GM12878 (cell line): ENCODE results near the gene MYNN.

Source experiments
- EGR1 ChIP-seq, 2 experiments: IDR thresholded peaks; 1 replicate in 1 of 2; 2 replicates in 1 of 2; pipeline ENCODE4 v1.6.1; 2011 to 2012; ENCODE audit warnings: low read depth in 2 of 2, low read length in 2 of 2, borderline replicate concordance in 1 of 2, mild to moderate bottlenecking in 1 of 2, moderate library complexity in 1 of 2
- EZH2 ChIP-seq: IDR thresholded peaks from 2 replicates; pipeline ENCODE4 v1.6.1; 2012; ENCODE audit warnings: low read depth, mild to moderate bottlenecking, control low read depth, inconsistent platforms, low read length, borderline replicate concordance; ENCODE audit not compliant: control insufficient read depth
- POLR2AphosphoS5 ChIP-seq: IDR thresholded peaks from 2 replicates; pipeline ENCODE4 v1.6.1; 2011; ENCODE audit warnings: mild to moderate bottlenecking, low read length, inconsistent platforms
- ZNF384 ChIP-seq: IDR thresholded peaks from 2 replicates; pipeline ENCODE4 v1.6.1; 2012; ENCODE audit warnings: low read depth, mild to moderate bottlenecking, low read length, improper control_type of control experiment, borderline replicate concordance
- ZZZ3 ChIP-seq: IDR thresholded peaks from 2 replicates; pipeline ENCODE4 v1.6.1; 2011; ENCODE audit warnings: low read depth; ENCODE audit not compliant: control insufficient read depth, insufficient read length
- TF ChIP-seq, protein P1 (sequence below): fragments of 450-650 bp; formaldehyde crosslinking; IDR thresholded peaks from 2 replicates; pipeline ENCODE4 v1.4.0; 2022; ENCODE audit warnings: mild to moderate bottlenecking, moderate library complexity
- TF ChIP-seq, protein P2 (sequence below), 3 experiments: IDR thresholded peaks in 2 of 3; conservative IDR thresholded peaks in 1 of 3; 2 replicates each; pipeline ENCODE4 v1.5.1; 2011; ENCODE audit warnings: low read depth in 3 of 3, low read length in 3 of 3, mild to moderate bottlenecking in 3 of 3, control low read depth in 2 of 3, moderate library complexity in 2 of 3, inconsistent platforms in 1 of 3, mixed read lengths in 1 of 3; ENCODE audit not compliant: control insufficient read depth in 2 of 3, insufficient read depth in 1 of 3; ENCODE audit errors: extremely low read depth in 1 of 3

- TF ChIP-seq ZNF384 (no peak), ZZZ3 (no peak), EGR1 (IDR thresholded peaks at IDR 0.05; ENCODE audit: borderline replicate concordance in 1 of 2, low read depth in 2 of 2, low read length in 2 of 2) (no peak), EZH2 (no peak), POLR2AphosphoS5 (no peak)
- TF ChIP-seq, protein P1, sequence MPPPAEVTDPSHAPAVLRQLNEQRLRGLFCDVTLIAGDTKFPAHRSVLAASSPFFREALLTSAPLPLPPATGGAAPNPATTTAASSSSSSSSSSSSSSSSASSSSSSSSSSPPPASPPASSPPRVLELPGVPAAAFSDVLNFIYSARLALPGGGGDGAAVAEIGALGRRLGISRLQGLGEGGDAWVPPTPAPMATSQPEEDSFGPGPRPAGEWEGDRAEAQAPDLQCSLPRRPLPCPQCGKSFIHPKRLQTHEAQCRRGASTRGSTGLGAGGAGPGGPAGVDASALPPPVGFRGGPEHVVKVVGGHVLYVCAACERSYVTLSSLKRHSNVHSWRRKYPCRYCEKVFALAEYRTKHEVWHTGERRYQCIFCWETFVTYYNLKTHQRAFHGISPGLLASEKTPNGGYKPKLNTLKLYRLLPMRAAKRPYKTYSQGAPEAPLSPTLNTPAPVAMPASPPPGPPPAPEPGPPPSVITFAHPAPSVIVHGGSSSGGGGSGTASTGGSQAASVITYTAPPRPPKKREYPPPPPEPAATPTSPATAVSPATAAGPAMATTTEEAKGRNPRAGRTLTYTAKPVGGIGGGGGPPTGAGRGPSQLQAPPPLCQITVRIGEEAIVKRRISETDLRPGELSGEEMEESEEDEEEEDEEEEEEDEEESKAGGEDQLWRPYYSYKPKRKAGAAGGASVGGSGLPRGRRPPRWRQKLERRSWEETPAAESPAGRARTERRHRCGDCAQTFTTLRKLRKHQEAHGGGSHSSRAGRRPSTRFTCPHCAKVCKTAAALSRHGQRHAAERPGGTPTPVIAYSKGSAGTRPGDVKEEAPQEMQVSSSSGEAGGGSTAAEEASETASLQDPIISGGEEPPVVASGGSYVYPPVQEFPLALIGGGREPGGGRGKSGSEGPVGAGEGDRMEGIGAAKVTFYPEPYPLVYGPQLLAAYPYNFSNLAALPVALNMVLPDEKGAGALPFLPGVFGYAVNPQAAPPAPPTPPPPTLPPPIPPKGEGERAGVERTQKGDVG (CRISPR knock-in tag), result no peak
- TF ChIP-seq, protein P2, sequence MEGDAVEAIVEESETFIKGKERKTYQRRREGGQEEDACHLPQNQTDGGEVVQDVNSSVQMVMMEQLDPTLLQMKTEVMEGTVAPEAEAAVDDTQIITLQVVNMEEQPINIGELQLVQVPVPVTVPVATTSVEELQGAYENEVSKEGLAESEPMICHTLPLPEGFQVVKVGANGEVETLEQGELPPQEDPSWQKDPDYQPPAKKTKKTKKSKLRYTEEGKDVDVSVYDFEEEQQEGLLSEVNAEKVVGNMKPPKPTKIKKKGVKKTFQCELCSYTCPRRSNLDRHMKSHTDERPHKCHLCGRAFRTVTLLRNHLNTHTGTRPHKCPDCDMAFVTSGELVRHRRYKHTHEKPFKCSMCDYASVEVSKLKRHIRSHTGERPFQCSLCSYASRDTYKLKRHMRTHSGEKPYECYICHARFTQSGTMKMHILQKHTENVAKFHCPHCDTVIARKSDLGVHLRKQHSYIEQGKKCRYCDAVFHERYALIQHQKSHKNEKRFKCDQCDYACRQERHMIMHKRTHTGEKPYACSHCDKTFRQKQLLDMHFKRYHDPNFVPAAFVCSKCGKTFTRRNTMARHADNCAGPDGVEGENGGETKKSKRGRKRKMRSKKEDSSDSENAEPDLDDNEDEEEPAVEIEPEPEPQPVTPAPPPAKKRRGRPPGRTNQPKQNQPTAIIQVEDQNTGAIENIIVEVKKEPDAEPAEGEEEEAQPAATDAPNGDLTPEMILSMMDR (IDR thresholded peaks at IDR 0.05 in 2 of 3, conservative IDR thresholded peaks at IDR 0.05 in 1 of 3; ENCODE audit: control insufficient read depth in 2 of 3, extremely low read depth in 1 of 3, insufficient read depth in 1 of 3, low read depth in 3 of 3, low read length in 3 of 3), result no peak
These were observed 24.5 kb upstream of the MYNN start for GRCh38 chr3:169748670-169749069.
